ENCODE measurements around the gene TMSB10. TPM values are rescaled to one million over a fixed set of nuclear protein-coding genes. Genes with fewer than 3 reads are reported as not detected.

The TMSB10 gene
- polyA plus RNA-seq, 1 donor (not counting 4 experiments of a cell fraction or from before 2014, with no cell fraction given): 3,595 TPM

DNA sequence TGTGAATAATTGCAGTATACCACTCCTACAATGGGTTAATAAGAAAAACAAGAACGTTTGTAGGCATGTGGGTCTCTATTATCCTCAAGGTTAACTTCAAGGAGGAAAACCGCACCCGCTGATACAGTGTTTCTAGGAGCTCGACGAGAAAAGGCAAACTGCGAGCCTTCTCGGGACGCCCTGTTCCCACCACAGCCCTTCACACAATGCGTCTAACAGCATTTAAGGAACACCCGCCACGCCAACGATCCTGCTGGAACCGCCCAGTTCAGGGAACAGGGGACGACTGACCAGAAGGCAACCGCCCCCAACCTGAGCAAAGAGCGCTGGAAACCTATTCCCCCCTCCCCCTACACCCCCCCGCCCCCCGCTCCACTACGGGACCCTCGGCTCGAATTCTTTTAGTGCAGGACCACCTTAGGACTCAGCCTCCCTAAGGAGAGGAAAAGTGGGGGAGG, 710 bp upstream of the TMSB10 start:
- no peaks in the 10 kb centered on the region for H3K9me1 ChIP-seq (ENCODE audit: control insufficient read depth, extremely low read depth, insufficient read depth, low read length)
- peak overlapping the region; percentile 95 for H3K9ac ChIP-seq (ENCODE audit: control insufficient read depth, extremely low read depth, insufficient read depth, low read length)
- H3K4me2 ChIP-seq (ENCODE audit: control insufficient read depth, extremely low read depth, insufficient read depth, low read depth, low read length): peak overlapping the region; percentile 77
- H3K27me3 ChIP-seq (ENCODE audit: control insufficient read depth, extremely low read depth, insufficient read depth, low read length): no peaks in the 10 kb centered on the region
- peak overlapping the region; percentile 4 for H2AFZ ChIP-seq (ENCODE audit: control insufficient read depth, low read length)
- H3K9me3 ChIP-seq (ENCODE audit: control insufficient read depth, low read depth, low read length): no peaks in the 10 kb centered on the region
- no peak for FAIRE-seq
- peaks cover 12% of the 10 kb centered on the region for H3K79me2 ChIP-seq (ENCODE audit: control insufficient read depth, insufficient read depth, low read length)
- dilution Hi-C loops (cut with MboI; ENCODE audit: extremely low pct_ligation_motif_present, low sequenced_read_pairs): no loop called here
- H3K36me3 ChIP-seq (ENCODE audit: control insufficient read depth in 2 of 2, extremely low read depth in 1 of 2, insufficient read depth in 2 of 2, low read length in 2 of 2): peaks cover 7 to 9% of the 10 kb centered on the region in 2 experiments
- no peaks in the 10 kb centered on the region for H4K20me1 ChIP-seq (ENCODE audit: control insufficient read depth, extremely low read depth, insufficient read depth, low read length)
- peaks cover 5% of the 10 kb centered on the region for H3K4me1 ChIP-seq (ENCODE audit: control insufficient read depth, extremely low read depth, insufficient read depth, low read length)
- no peak for DNase-seq (ENCODE audit: low read depth, low spot score)
- peak overlapping the region; percentile 74 for H3K27ac ChIP-seq (ENCODE audit: control insufficient read depth, insufficient read depth, low read length)
- H3K4me3 ChIP-seq (ENCODE audit: control insufficient read depth in 2 of 3, extremely low read depth in 1 of 3, insufficient read depth in 2 of 3, low read depth in 1 of 3, low read length in 3 of 3): peak overlapping the region; percentile 78 to 93 (median 89)
- TF ChIP-seq, protein P1, sequence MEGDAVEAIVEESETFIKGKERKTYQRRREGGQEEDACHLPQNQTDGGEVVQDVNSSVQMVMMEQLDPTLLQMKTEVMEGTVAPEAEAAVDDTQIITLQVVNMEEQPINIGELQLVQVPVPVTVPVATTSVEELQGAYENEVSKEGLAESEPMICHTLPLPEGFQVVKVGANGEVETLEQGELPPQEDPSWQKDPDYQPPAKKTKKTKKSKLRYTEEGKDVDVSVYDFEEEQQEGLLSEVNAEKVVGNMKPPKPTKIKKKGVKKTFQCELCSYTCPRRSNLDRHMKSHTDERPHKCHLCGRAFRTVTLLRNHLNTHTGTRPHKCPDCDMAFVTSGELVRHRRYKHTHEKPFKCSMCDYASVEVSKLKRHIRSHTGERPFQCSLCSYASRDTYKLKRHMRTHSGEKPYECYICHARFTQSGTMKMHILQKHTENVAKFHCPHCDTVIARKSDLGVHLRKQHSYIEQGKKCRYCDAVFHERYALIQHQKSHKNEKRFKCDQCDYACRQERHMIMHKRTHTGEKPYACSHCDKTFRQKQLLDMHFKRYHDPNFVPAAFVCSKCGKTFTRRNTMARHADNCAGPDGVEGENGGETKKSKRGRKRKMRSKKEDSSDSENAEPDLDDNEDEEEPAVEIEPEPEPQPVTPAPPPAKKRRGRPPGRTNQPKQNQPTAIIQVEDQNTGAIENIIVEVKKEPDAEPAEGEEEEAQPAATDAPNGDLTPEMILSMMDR (optimal IDR thresholded peaks at IDR 0.05 in 1 of 3, IDR thresholded peaks at IDR 0.05 in 1 of 3, conservative IDR thresholded peaks at IDR 0.05 in 1 of 3; ENCODE audit: extremely low read depth in 1 of 3, insufficient read depth in 2 of 3, low read length in 3 of 3): no peak
- no peak for TF ChIP-seq EZH2 (IDR thresholded peaks at IDR 0.05; ENCODE audit: low read length)

DNA sequence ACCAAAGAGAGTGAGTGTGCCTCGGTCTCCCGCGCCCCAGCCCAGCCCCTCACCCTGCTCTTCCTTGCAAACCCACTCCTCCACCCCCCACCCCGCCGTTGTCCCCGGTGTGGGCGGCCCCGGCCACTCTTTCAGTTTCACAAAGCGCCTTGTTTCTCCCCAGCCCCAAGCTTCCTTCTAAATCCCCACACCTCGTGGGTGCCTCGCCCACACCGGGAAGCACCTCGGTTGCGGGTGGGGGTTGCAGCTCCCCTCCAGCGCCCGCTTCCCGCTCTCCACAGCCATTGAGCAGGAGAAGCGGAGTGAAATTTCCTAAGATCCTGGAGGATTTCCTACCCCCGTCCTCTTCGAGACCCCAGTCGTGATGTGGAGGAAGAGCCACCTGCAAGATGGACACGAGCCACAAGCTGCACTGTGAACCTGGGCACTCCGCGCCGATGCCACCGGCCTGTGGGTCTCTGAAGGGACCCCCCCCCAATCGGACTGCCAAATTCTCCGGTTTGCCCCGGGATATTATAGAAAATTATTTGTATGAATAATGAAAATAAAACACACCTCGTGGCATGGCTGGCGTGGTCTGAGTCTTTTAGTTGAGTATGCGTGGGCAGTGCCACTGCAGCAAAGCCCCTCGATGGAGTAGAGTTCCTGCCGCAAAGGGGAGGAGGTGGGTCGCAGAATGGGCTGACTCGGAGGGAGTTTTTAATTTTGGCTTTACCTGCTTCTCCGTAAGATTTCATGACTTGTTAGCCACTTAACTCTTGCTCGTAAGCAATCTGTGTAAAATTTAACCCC, 848 bp downstream of the TMSB10 start:
- H3K4me3 ChIP-seq (ENCODE audit: control insufficient read depth in 2 of 3, extremely low read depth in 1 of 3, insufficient read depth in 2 of 3, low read depth in 1 of 3, low read length in 3 of 3): peak overlapping the region; percentile 80 to 93 (median 89)
- peaks cover 5% of the 10 kb centered on the region for H3K4me1 ChIP-seq (ENCODE audit: control insufficient read depth, extremely low read depth, insufficient read depth, low read length)
- H3K27ac ChIP-seq (ENCODE audit: control insufficient read depth, insufficient read depth, low read length): peak overlapping the region; percentile 91
- FAIRE-seq (no peak), DNase-seq (ENCODE audit: low read depth, low spot score) (no peak)
- H3K79me2 ChIP-seq (ENCODE audit: control insufficient read depth, insufficient read depth, low read length): peaks cover 12% of the 10 kb centered on the region
- dilution Hi-C loops (cut with MboI; ENCODE audit: extremely low pct_ligation_motif_present, low sequenced_read_pairs): no loop called here
- no peaks in the 10 kb centered on the region for H3K27me3 ChIP-seq (ENCODE audit: control insufficient read depth, extremely low read depth, insufficient read depth, low read length)
- peaks cover 7 to 9% of the 10 kb centered on the region in 2 experiments for H3K36me3 ChIP-seq (ENCODE audit: control insufficient read depth in 2 of 2, extremely low read depth in 1 of 2, insufficient read depth in 2 of 2, low read length in 2 of 2)
- peak overlapping the region; percentile 95 for H3K9ac ChIP-seq (ENCODE audit: control insufficient read depth, extremely low read depth, insufficient read depth, low read length)
- H3K9me1 ChIP-seq (ENCODE audit: control insufficient read depth, extremely low read depth, insufficient read depth, low read length): no peaks in the 10 kb centered on the region
- H4K20me1 ChIP-seq (ENCODE audit: control insufficient read depth, extremely low read depth, insufficient read depth, low read length): no peaks in the 10 kb centered on the region
- TF ChIP-seq, protein P1 (optimal IDR thresholded peaks at IDR 0.05 in 1 of 3, IDR thresholded peaks at IDR 0.05 in 1 of 3, conservative IDR thresholded peaks at IDR 0.05 in 1 of 3; ENCODE audit: extremely low read depth in 1 of 3, insufficient read depth in 2 of 3, low read length in 3 of 3): no peak
- no peak for TF ChIP-seq EZH2 (IDR thresholded peaks at IDR 0.05; ENCODE audit: low read length)
- H3K9me3 ChIP-seq (ENCODE audit: control insufficient read depth, low read depth, low read length): no peaks in the 10 kb centered on the region
- H2AFZ ChIP-seq (ENCODE audit: control insufficient read depth, low read length): no peak overlapping the region
- H3K4me2 ChIP-seq (ENCODE audit: control insufficient read depth, extremely low read depth, insufficient read depth, low read depth, low read length): peak overlapping the region; percentile 83

Data from keratinocyte (primary cell).